Measurements from ENCODE around the gene CENPM.

GRCh38 chr22:41925783-41926460, 21.0 kb downstream of the CENPM start:
- TF ChIP-seq CTCF (conservative IDR thresholded peaks at IDR 0.05; ENCODE audit: low read length) (peak; percentile 20; the same call in 1 of the 2 replicates), EZH2phosphoT487 (IDR thresholded peaks at IDR 0.05; ENCODE audit: borderline replicate concordance) (no peak)
